HCT116 (cell line): Measurements from ENCODE around the gene PLAC9. TPM values are rescaled to one million over a fixed set of nuclear protein-coding genes. Genes with fewer than 3 reads are reported as not detected.

Experiments
- ATAC-seq: fragments of 200-7000 bp; cut with Tn5 transposase; 2 replicates; pipeline ENCODE4 v1.9.1; 2020; ENCODE audit warnings: mild to moderate bottlenecking, moderate library complexity
- BruUV-seq: library from RNA; stranded (reverse); fragments of 400-500 nt; replicated peaks from 2 replicates; lab custom pipeline; 2021; lab: Mats Ljungman, UMichigan
- CTCF ChIA-PET: fragments of 300-600 bp; sonication (Branson Sonifier 250); formaldehyde crosslinking; loops from one replicate; lab custom pipeline; 2021; ENCODE audit warnings: antibody characterized with exemption; lab: Charles Lee
- POLR2A ChIA-PET: fragments of 300-600, 350-600 bp; sonication (Branson Sonifier 250); formaldehyde crosslinking; loops from one replicate; lab custom pipeline; 2021; ENCODE audit warnings: antibody characterized with exemption; lab: Charles Lee
- RAD21 ChIA-PET, 2 experiments: fragments of 300-600 bp; sonication (Branson Sonifier 250); formaldehyde crosslinking; loops; one replicate each; lab custom pipeline; 2023; ENCODE audit warnings: low total read pairs in 2 of 2; ENCODE audit not compliant: uncharacterized antibody in 2 of 2, unreplicated experiment in 2 of 2, low non-redundant PET in 1 of 2; lab: Charles Lee
- DNase-seq: peaks from one replicate; pipeline ENCODE4 v3.0.0-alpha.2; 2010; ENCODE audit warnings: low read depth, low spot score
- H2AFZ ChIP-seq: fragments of 200-600 bp; shearing (Covaris generic), sonication (generic); 2 replicates; pipeline ENCODE4 v1.6.1; 2017; ENCODE audit warnings: low read depth, mixed run types, mixed read lengths, antibody characterized with exemption, low read length; ENCODE audit not compliant: poor library complexity, severe bottlenecking
- H3K27ac ChIP-seq: 2 replicates; pipeline ENCODE4 v1.5.1; 2012; ENCODE audit warnings: low read depth, low read length
- H3K27me3 ChIP-seq: fragments of 200-600 bp; sonication (generic); 2 replicates; pipeline ENCODE4 v1.6.1; 2016; ENCODE audit warnings: mixed run types, low read length, mixed read lengths; ENCODE audit not compliant: insufficient read depth
- H3K36me3 ChIP-seq, 2 experiments: fragments of 200-500 bp in 1 of 2; fragments of 200-600 bp in 1 of 2; sonication (Bioruptor generic) in 1 of 2; sonication (generic) in 1 of 2; 2 replicates each; pipeline versions ENCODE4 v1.5.1 to v1.6.1; 2014 to 2016; ENCODE audit warnings: low read length in 2 of 2, inconsistent platforms in 1 of 2, mixed read lengths in 1 of 2, mixed run types in 1 of 2; ENCODE audit not compliant: insufficient read depth in 2 of 2, control insufficient read depth in 1 of 2
- H3K4me1 ChIP-seq, 2 experiments: fragments of 200-600 bp in 1 of 2; sonication (generic) in 1 of 2; 2 replicates each; pipeline versions ENCODE4 v1.5.1 to v1.6.1; 2012 to 2017; ENCODE audit warnings: low read length in 2 of 2, inconsistent platforms in 1 of 2, mild to moderate bottlenecking in 1 of 2, mixed read lengths in 1 of 2, mixed run types in 1 of 2, moderate library complexity in 1 of 2; ENCODE audit not compliant: insufficient read depth in 2 of 2, control insufficient read depth in 1 of 2
- H3K4me2 ChIP-seq: fragments of 200-600 bp; sonication (generic); 2 replicates; pipeline ENCODE4 v1.6.1; 2017; ENCODE audit warnings: mixed run types, low read length, mixed read lengths
- H3K4me3 ChIP-seq, 2 experiments: fragments of 200-600 bp in 1 of 2; sonication (generic) in 1 of 2; replicated peaks in 1 of 2; 2 replicates each; pipeline ENCODE4 v1.5.1; 2011 to 2016; ENCODE audit warnings: low read length in 2 of 2, control low read depth in 1 of 2, low read depth in 1 of 2, mild to moderate bottlenecking in 1 of 2, mixed read lengths in 1 of 2, mixed run types in 1 of 2
- H3K79me2 ChIP-seq: fragments of 200-600 bp; sonication (generic); 2 replicates; pipeline ENCODE4 v1.6.1; 2017; ENCODE audit warnings: mild to moderate bottlenecking, mixed run types, low read length, moderate library complexity, mixed read lengths; ENCODE audit not compliant: insufficient read depth
- H3K9ac ChIP-seq: fragments of 200-600 bp; sonication (generic); 2 replicates; pipeline ENCODE4 v1.6.1; 2016; ENCODE audit warnings: low read length, mixed read lengths
- H3K9me2 ChIP-seq: fragments of 200-600 bp; sonication (generic), shearing (Covaris generic); 2 replicates; pipeline ENCODE4 v1.6.1; 2017; ENCODE audit warnings: mixed run types, mild to moderate bottlenecking, moderate library complexity; ENCODE audit not compliant: insufficient read depth
- H3K9me3 ChIP-seq, 2 experiments: fragments of 200-500 bp in 1 of 2; fragments of 200-600 bp in 1 of 2; sonication (Bioruptor generic) in 1 of 2; sonication (generic) in 1 of 2; 2 replicates each; pipeline ENCODE4 v1.6.1; 2014 to 2017; ENCODE audit warnings: low read length in 2 of 2, mixed read lengths in 2 of 2, inconsistent platforms in 1 of 2, low read depth in 1 of 2, mild to moderate bottlenecking in 1 of 2, mixed run types in 1 of 2, moderate library complexity in 1 of 2; ENCODE audit not compliant: control insufficient read depth in 1 of 2, insufficient read depth in 1 of 2
- H4K20me1 ChIP-seq: fragments of 200-600 bp; sonication (generic), shearing (Covaris generic); 2 replicates; pipeline ENCODE4 v1.6.1; 2017; ENCODE audit warnings: mixed run types, mild to moderate bottlenecking, moderate library complexity; ENCODE audit not compliant: insufficient read depth
- CEBPB ChIP-seq: IDR thresholded peaks from 2 replicates; pipeline ENCODE4 v1.6.1; 2012; ENCODE audit warnings: low read depth
- JUND ChIP-seq: IDR thresholded peaks from 2 replicates; pipeline ENCODE4 v1.6.1; 2012
- POLR2A ChIP-seq: IDR thresholded peaks from 2 replicates; pipeline ENCODE4 v1.7.0; 2011; ENCODE audit warnings: borderline replicate concordance; ENCODE audit not compliant: insufficient read depth, insufficient read length; ENCODE audit errors: extremely low read depth
- POLR2AphosphoS5 ChIP-seq: IDR thresholded peaks from 2 replicates; pipeline ENCODE4 v1.6.1; 2011; ENCODE audit warnings: mild to moderate bottlenecking, low read depth, low read length, moderate library complexity
- TCF7L2 ChIP-seq: IDR thresholded peaks from 2 replicates; pipeline ENCODE4 v1.7.0; 2011; ENCODE audit warnings: borderline replicate concordance, inconsistent platforms; ENCODE audit not compliant: insufficient read depth, insufficient read length; ENCODE audit errors: extremely low read depth
- ZFX ChIP-seq: fragments of 450-650 bp; IDR thresholded peaks from 2 replicates; pipeline ENCODE4 v1.6.1; 2017
- intact Hi-C: fragments of 100-400 bp; cut with micrococcal nuclease; formaldehyde crosslinking; loops from 2 replicates; pipeline ENCODE4 v1.10.0; 2022
- total RNA-seq: library from RNA; stranded (reverse); gene quantifications from one replicate; pipeline ENCODE4 v1.2.1, GENCODE V29; 2021; ENCODE audit not compliant: unreplicated experiment
- TF ChIP-seq, protein P1 (sequence below): IDR thresholded peaks from 2 replicates; pipeline ENCODE4 v1.6.1; 2012
- TF ChIP-seq, protein P2 (sequence below): IDR thresholded peaks from 2 replicates; pipeline ENCODE4 v1.6.1; 2012
- TF ChIP-seq, protein P3 (sequence below), 3 experiments: fragments of 200-600 bp in 1 of 3; sonication (generic) in 1 of 3; IDR thresholded peaks in 2 of 3; conservative IDR thresholded peaks in 1 of 3; 2 replicates each; pipeline ENCODE4 v1.5.1; 2012 to 2017; ENCODE audit warnings: low read depth in 2 of 3, low read length in 2 of 3, antibody characterized with exemption in 1 of 3, borderline replicate concordance in 1 of 3, control low read depth in 1 of 3, mild to moderate bottlenecking in 1 of 3, mixed read lengths in 1 of 3, mixed run types in 1 of 3, moderate library complexity in 1 of 3; ENCODE audit not compliant: insufficient read depth in 1 of 3
- TF ChIP-seq, protein P4 (sequence below): IDR thresholded peaks from 2 replicates; pipeline ENCODE4 v1.6.1; 2012; ENCODE audit warnings: low read depth

PLAC9 gene
- total RNA-seq, 1 experiment from 2014 or later, result not detected

DNA sequence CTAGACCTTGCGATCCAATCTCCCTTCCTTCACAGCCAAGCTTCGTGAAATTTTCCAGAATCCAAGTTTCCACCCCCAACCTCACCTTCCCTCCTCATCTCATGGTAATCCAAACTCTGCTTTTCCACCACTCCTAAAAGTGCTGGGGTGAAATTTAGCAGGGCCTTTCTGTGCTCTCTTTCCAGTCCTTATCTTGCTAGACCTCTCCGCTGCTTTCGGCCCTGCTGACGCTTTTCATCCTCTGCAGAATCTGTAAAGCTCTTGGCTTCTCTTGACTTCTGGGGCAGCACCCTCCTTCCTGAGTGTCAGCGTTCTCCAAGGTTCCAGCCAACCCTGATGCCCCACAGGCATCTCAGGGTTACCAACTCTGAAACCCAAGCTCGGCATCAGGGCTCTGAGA lies 7.7 kb downstream of the PLAC9 start:
- TF ChIP-seq, protein P1, sequence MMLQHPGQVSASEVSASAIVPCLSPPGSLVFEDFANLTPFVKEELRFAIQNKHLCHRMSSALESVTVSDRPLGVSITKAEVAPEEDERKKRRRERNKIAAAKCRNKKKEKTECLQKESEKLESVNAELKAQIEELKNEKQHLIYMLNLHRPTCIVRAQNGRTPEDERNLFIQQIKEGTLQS, result no peak
- TF ChIP-seq, protein P2, sequence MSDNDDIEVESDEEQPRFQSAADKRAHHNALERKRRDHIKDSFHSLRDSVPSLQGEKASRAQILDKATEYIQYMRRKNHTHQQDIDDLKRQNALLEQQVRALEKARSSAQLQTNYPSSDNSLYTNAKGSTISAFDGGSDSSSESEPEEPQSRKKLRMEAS, result no peak
- TF ChIP-seq CEBPB (no peak), JUND (no peak), ZFX (no peak), TCF7L2 (no peak), POLR2AphosphoS5 (no peak), POLR2A (no peak)
- TF ChIP-seq, protein P3, sequence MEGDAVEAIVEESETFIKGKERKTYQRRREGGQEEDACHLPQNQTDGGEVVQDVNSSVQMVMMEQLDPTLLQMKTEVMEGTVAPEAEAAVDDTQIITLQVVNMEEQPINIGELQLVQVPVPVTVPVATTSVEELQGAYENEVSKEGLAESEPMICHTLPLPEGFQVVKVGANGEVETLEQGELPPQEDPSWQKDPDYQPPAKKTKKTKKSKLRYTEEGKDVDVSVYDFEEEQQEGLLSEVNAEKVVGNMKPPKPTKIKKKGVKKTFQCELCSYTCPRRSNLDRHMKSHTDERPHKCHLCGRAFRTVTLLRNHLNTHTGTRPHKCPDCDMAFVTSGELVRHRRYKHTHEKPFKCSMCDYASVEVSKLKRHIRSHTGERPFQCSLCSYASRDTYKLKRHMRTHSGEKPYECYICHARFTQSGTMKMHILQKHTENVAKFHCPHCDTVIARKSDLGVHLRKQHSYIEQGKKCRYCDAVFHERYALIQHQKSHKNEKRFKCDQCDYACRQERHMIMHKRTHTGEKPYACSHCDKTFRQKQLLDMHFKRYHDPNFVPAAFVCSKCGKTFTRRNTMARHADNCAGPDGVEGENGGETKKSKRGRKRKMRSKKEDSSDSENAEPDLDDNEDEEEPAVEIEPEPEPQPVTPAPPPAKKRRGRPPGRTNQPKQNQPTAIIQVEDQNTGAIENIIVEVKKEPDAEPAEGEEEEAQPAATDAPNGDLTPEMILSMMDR (IDR thresholded peaks at IDR 0.05 in 2 of 3, conservative IDR thresholded peaks at IDR 0.05 in 1 of 3; ENCODE audit: borderline replicate concordance in 1 of 3, insufficient read depth in 1 of 3, low read depth in 2 of 3, low read length in 2 of 3), result no peak
- TF ChIP-seq, protein P4, sequence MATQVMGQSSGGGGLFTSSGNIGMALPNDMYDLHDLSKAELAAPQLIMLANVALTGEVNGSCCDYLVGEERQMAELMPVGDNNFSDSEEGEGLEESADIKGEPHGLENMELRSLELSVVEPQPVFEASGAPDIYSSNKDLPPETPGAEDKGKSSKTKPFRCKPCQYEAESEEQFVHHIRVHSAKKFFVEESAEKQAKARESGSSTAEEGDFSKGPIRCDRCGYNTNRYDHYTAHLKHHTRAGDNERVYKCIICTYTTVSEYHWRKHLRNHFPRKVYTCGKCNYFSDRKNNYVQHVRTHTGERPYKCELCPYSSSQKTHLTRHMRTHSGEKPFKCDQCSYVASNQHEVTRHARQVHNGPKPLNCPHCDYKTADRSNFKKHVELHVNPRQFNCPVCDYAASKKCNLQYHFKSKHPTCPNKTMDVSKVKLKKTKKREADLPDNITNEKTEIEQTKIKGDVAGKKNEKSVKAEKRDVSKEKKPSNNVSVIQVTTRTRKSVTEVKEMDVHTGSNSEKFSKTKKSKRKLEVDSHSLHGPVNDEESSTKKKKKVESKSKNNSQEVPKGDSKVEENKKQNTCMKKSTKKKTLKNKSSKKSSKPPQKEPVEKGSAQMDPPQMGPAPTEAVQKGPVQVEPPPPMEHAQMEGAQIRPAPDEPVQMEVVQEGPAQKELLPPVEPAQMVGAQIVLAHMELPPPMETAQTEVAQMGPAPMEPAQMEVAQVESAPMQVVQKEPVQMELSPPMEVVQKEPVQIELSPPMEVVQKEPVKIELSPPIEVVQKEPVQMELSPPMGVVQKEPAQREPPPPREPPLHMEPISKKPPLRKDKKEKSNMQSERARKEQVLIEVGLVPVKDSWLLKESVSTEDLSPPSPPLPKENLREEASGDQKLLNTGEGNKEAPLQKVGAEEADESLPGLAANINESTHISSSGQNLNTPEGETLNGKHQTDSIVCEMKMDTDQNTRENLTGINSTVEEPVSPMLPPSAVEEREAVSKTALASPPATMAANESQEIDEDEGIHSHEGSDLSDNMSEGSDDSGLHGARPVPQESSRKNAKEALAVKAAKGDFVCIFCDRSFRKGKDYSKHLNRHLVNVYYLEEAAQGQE, result no peak
- Histone ChIP-seq H3K4me1 (peaks cover 15% of the 10 kb centered on the region in 2 experiments; a peak in 3 of 4 replicates), H3K9ac (no peak overlapping the region), H3K36me3 (no peaks in the 10 kb centered on the region), H3K9me2 (no peaks in the 10 kb centered on the region), H3K79me2 (no peaks in the 10 kb centered on the region), H3K4me2 (no peak overlapping the region), H2AFZ (no peak overlapping the region), H3K27me3 (no peaks in the 10 kb centered on the region), H3K4me3 (no peak overlapping the region), H4K20me1 (no peaks in the 10 kb centered on the region), H3K27ac (no peak overlapping the region), H3K9me3 (no peaks in the 10 kb centered on the region)
- CTCF ChIA-PET, result no interaction called here
- DNase-seq, result no peak
- ATAC-seq, result no peak
- RAD21 ChIA-PET, result no interaction called here
- intact Hi-C loops, result loop anchor here (5.0 kb wide), 1 partner anchor 67 kb away; the partner anchor contains the start of gene ANXA11
- POLR2A ChIA-PET, result no interaction called here
- no TSS peak for BruUV-seq
